Lower leg skin (tissue), 3 donors: ENCODE measurements around the gene NTN4.

Experiments
- POLR2A ChIP-seq, 2 donors: fragments of 450-650 bp; IDR thresholded peaks; one replicate each; pipeline ENCODE4 v1.6.1; 2016 to 2017; ENCODE audit warnings: antibody characterized with exemption in 2 of 2, mild to moderate bottlenecking in 1 of 2, moderate library complexity in 1 of 2
- TF ChIP-seq, protein P1 (sequence below), 3 donors: fragments of 450-650 bp; IDR thresholded peaks; one replicate each; pipeline ENCODE4 v1.5.1; 2016; ENCODE audit warnings: antibody characterized with exemption in 3 of 3, mild to moderate bottlenecking in 3 of 3, moderate library complexity in 2 of 3

DNA sequence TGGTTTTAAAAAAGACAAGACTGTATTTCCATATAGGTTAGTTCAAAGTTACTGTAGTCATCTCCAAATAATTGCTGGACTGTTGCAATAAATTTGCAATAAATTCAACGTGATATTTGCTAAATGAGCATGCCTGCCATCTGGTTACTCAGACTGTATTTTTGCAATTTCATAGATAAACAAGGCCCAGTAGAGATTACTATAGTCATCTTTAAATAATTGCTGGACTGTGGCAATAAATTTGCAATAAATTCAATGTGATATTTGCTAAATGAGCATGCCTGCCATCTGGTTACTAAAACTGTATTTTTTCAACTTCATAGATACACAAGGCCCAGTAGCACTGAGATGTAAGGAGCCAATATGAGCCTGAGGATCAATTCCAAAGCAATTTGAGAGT is 5.6 kb downstream of the NTN4 start:
- TF ChIP-seq, protein P1, sequence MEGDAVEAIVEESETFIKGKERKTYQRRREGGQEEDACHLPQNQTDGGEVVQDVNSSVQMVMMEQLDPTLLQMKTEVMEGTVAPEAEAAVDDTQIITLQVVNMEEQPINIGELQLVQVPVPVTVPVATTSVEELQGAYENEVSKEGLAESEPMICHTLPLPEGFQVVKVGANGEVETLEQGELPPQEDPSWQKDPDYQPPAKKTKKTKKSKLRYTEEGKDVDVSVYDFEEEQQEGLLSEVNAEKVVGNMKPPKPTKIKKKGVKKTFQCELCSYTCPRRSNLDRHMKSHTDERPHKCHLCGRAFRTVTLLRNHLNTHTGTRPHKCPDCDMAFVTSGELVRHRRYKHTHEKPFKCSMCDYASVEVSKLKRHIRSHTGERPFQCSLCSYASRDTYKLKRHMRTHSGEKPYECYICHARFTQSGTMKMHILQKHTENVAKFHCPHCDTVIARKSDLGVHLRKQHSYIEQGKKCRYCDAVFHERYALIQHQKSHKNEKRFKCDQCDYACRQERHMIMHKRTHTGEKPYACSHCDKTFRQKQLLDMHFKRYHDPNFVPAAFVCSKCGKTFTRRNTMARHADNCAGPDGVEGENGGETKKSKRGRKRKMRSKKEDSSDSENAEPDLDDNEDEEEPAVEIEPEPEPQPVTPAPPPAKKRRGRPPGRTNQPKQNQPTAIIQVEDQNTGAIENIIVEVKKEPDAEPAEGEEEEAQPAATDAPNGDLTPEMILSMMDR (IDR thresholded peaks at IDR 0.05), result no peak
- TF ChIP-seq POLR2A (IDR thresholded peaks at IDR 0.05), result no peak
